ENCODE data around the gene NTSR1. TPM values are rescaled to one million over a fixed set of nuclear protein-coding genes. Genes with fewer than 3 reads are reported as not detected.

Gene NTSR1
- polyA plus RNA-seq (2012; ENCODE audit: low read depth, missing spikeins): not detected

- FAIRE-seq (no peak), DNase-seq (ENCODE audit: insufficient read length, low spot score) (no peak)
- TF ChIP-seq POLR2A (IDR thresholded peaks at IDR 0.05; ENCODE audit: low read depth, low read length): no peak
- TF ChIP-seq POLR2AphosphoS5 (IDR thresholded peaks at IDR 0.05; ENCODE audit: low read depth, low read length): no peak
- no peak for TF ChIP-seq TAF1 (IDR thresholded peaks at IDR 0.05; ENCODE audit: low read depth, low read length)
Measured at GRCh38 chr20:62708591-62709536, at the start of gene NTSR1. NTSR1 (plus strand) TSS chr20:62708836; CDS start chr20:62709208, 372 bp downstream.

- TF ChIP-seq TAF1 (IDR thresholded peaks at IDR 0.05; ENCODE audit: low read depth, low read length): no peak
- no peak for TF ChIP-seq POLR2AphosphoS5 (IDR thresholded peaks at IDR 0.05; ENCODE audit: low read depth, low read length)
- TF ChIP-seq POLR2A (IDR thresholded peaks at IDR 0.05; ENCODE audit: low read depth, low read length): no peak
- TF ChIP-seq POU2F2 (IDR thresholded peaks at IDR 0.05; ENCODE audit: low read depth, low read length): no peak
- TF ChIP-seq SPI1 (IDR thresholded peaks at IDR 0.05; ENCODE audit: low read depth, low read length): no peak
- TF ChIP-seq PAX5 (IDR thresholded peaks at IDR 0.05; ENCODE audit: insufficient read depth, low read length, severe bottlenecking): no peak
- no peak for FAIRE-seq
- no peak for DNase-seq (ENCODE audit: insufficient read length, low spot score)
Measured at GRCh38 chr20:62659488-62660239, 49.0 kb upstream of the NTSR1 start.

- no peak for DNase-seq (ENCODE audit: insufficient read length, low spot score)
- TF ChIP-seq SPI1 (IDR thresholded peaks at IDR 0.05; ENCODE audit: low read depth, low read length): no peak
- TF ChIP-seq POLR2AphosphoS5 (IDR thresholded peaks at IDR 0.05; ENCODE audit: low read depth, low read length): no peak
- no peak for TF ChIP-seq PAX5 (IDR thresholded peaks at IDR 0.05; ENCODE audit: insufficient read depth, low read length, severe bottlenecking)
- no peak for FAIRE-seq
Measured at GRCh38 chr20:62660240-62660615, 48.4 kb upstream of the NTSR1 start.

GRCh38 chr20:62660768-62661167 lies 47.9 kb upstream of the NTSR1 start:
- DNase-seq (ENCODE audit: insufficient read length, low spot score) (no peak), FAIRE-seq (no peak)
- TF ChIP-seq POU2F2 (IDR thresholded peaks at IDR 0.05; ENCODE audit: low read depth, low read length): no peak
- no peak for TF ChIP-seq TAF1 (IDR thresholded peaks at IDR 0.05; ENCODE audit: low read depth, low read length)
- TF ChIP-seq PAX5 (IDR thresholded peaks at IDR 0.05; ENCODE audit: insufficient read depth, low read length, severe bottlenecking): no peak
- no peak for TF ChIP-seq POLR2A (IDR thresholded peaks at IDR 0.05; ENCODE audit: low read depth, low read length)
- TF ChIP-seq SPI1 (IDR thresholded peaks at IDR 0.05; ENCODE audit: low read depth, low read length): no peak
- no peak for TF ChIP-seq POLR2AphosphoS5 (IDR thresholded peaks at IDR 0.05; ENCODE audit: low read depth, low read length)

- no peak for FAIRE-seq
- no peak for DNase-seq (ENCODE audit: insufficient read length, low spot score)
- TF ChIP-seq TAF1 (IDR thresholded peaks at IDR 0.05; ENCODE audit: low read depth, low read length) (no peak), POU2F2 (IDR thresholded peaks at IDR 0.05; ENCODE audit: low read depth, low read length) (no peak), POLR2A (IDR thresholded peaks at IDR 0.05; ENCODE audit: low read depth, low read length) (no peak), POLR2AphosphoS5 (IDR thresholded peaks at IDR 0.05; ENCODE audit: low read depth, low read length) (no peak), PAX5 (IDR thresholded peaks at IDR 0.05; ENCODE audit: insufficient read depth, low read length, severe bottlenecking) (no peak), SPI1 (IDR thresholded peaks at IDR 0.05; ENCODE audit: low read depth, low read length) (no peak)
Measured at GRCh38 chr20:62661647-62662046, 47.0 kb upstream of the NTSR1 start.

GRCh38 chr20:62662422-62662821 lies 46.2 kb upstream of the NTSR1 start:
- no peak for FAIRE-seq
- TF ChIP-seq POU2F2 (IDR thresholded peaks at IDR 0.05; ENCODE audit: low read depth, low read length) (no peak), POLR2A (IDR thresholded peaks at IDR 0.05; ENCODE audit: low read depth, low read length) (no peak), PAX5 (IDR thresholded peaks at IDR 0.05; ENCODE audit: insufficient read depth, low read length, severe bottlenecking) (no peak), SPI1 (IDR thresholded peaks at IDR 0.05; ENCODE audit: low read depth, low read length) (no peak), TAF1 (IDR thresholded peaks at IDR 0.05; ENCODE audit: low read depth, low read length) (no peak), POLR2AphosphoS5 (IDR thresholded peaks at IDR 0.05; ENCODE audit: low read depth, low read length) (no peak)
- no peak for DNase-seq (ENCODE audit: insufficient read length, low spot score)

- DNase-seq (ENCODE audit: insufficient read length, low spot score): no peak
- TF ChIP-seq POLR2A (IDR thresholded peaks at IDR 0.05; ENCODE audit: low read depth, low read length) (no peak), TAF1 (IDR thresholded peaks at IDR 0.05; ENCODE audit: low read depth, low read length) (no peak), PAX5 (IDR thresholded peaks at IDR 0.05; ENCODE audit: insufficient read depth, low read length, severe bottlenecking) (no peak), POLR2AphosphoS5 (IDR thresholded peaks at IDR 0.05; ENCODE audit: low read depth, low read length) (no peak), POU2F2 (IDR thresholded peaks at IDR 0.05; ENCODE audit: low read depth, low read length) (no peak), SPI1 (IDR thresholded peaks at IDR 0.05; ENCODE audit: low read depth, low read length) (no peak)
- FAIRE-seq: no peak
Measured at GRCh38 chr20:62663145-62664018, 45.3 kb upstream of the NTSR1 start.

- DNase-seq (ENCODE audit: insufficient read length, low spot score) (no peak), FAIRE-seq (no peak)
- no peak for TF ChIP-seq PAX5 (IDR thresholded peaks at IDR 0.05; ENCODE audit: insufficient read depth, low read length, severe bottlenecking)
- TF ChIP-seq POLR2A (IDR thresholded peaks at IDR 0.05; ENCODE audit: low read depth, low read length): no peak
- TF ChIP-seq POLR2AphosphoS5 (IDR thresholded peaks at IDR 0.05; ENCODE audit: low read depth, low read length): no peak
- no peak for TF ChIP-seq POU2F2 (IDR thresholded peaks at IDR 0.05; ENCODE audit: low read depth, low read length)
- TF ChIP-seq TAF1 (IDR thresholded peaks at IDR 0.05; ENCODE audit: low read depth, low read length): no peak
- no peak for TF ChIP-seq SPI1 (IDR thresholded peaks at IDR 0.05; ENCODE audit: low read depth, low read length)
Measured at GRCh38 chr20:62664019-62664971, 44.3 kb upstream of the NTSR1 start.

Data from GM12891 (cell line).